H9 (cell line): ENCODE results near the gene STAT1. TPM values are rescaled to one million over a fixed set of nuclear protein-coding genes. Genes with fewer than 3 reads are reported as not detected.

Experiments
- DNase-seq: peaks from one replicate; pipeline ENCODE4 v3.0.0-alpha.2; 2017
- H2AFZ ChIP-seq: one replicate; pipeline ENCODE4 v1.6.1; 2013; ENCODE audit warnings: mild to moderate bottlenecking, low read length, control low read depth, moderate library complexity
- H2AK5ac ChIP-seq: 2 replicates; pipeline ENCODE4 v1.6.1; 2013; ENCODE audit warnings: low read length, control low read depth, mixed read lengths; ENCODE audit not compliant: insufficient read length
- H2BK120ac ChIP-seq: one replicate; pipeline ENCODE4 v1.6.1; 2013; ENCODE audit warnings: low read depth, mild to moderate bottlenecking, low read length, control low read depth, inconsistent platforms; ENCODE audit not compliant: poor library complexity, severe bottlenecking
- H2BK12ac ChIP-seq: 2 replicates; pipeline ENCODE4 v1.6.1; 2013; ENCODE audit warnings: low read length, control low read depth, mixed read lengths, low read depth; ENCODE audit not compliant: insufficient read length
- H2BK15ac ChIP-seq: 2 replicates; pipeline ENCODE4 v1.6.1; 2013; ENCODE audit warnings: low read depth, low read length, control low read depth
- H2BK20ac ChIP-seq: one replicate; pipeline ENCODE4 v1.6.1; 2013; ENCODE audit warnings: low read depth, mild to moderate bottlenecking, low read length, control low read depth, inconsistent platforms; ENCODE audit not compliant: poor library complexity, severe bottlenecking
- H2BK5ac ChIP-seq: 2 replicates; pipeline ENCODE4 v1.6.1; 2013; ENCODE audit warnings: low read length, control low read depth, mixed read lengths; ENCODE audit not compliant: insufficient read length
- H3K14ac ChIP-seq: 2 replicates; pipeline ENCODE4 v1.6.1; 2013; ENCODE audit warnings: low read length, control low read depth; ENCODE audit not compliant: insufficient read depth
- H3K18ac ChIP-seq: 2 replicates; pipeline ENCODE4 v1.6.1; 2013; ENCODE audit warnings: low read depth, mild to moderate bottlenecking, mixed read lengths, low read length, control low read depth; ENCODE audit not compliant: insufficient read length
- H3K23ac ChIP-seq: 2 replicates; pipeline ENCODE4 v1.6.1; 2013; ENCODE audit warnings: low read length, control low read depth, mixed read lengths, low read depth; ENCODE audit not compliant: insufficient read length
- H3K23me2 ChIP-seq: 2 replicates; pipeline ENCODE4 v1.6.1; 2013; ENCODE audit warnings: low read depth, mild to moderate bottlenecking, mixed read lengths, low read length, control low read depth; ENCODE audit not compliant: insufficient read length, poor library complexity, severe bottlenecking
- H3K27ac ChIP-seq: 2 replicates; pipeline ENCODE4 v1.5.1; 2013; ENCODE audit warnings: low read length, control low read depth, mixed read lengths, low read depth; ENCODE audit not compliant: insufficient read length
- H3K27me3 ChIP-seq: 2 replicates; pipeline ENCODE4 v1.6.1; 2013; ENCODE audit warnings: low read length, control low read depth, inconsistent platforms; ENCODE audit not compliant: insufficient read depth
- H3K4ac ChIP-seq: 2 replicates; pipeline ENCODE4 v1.6.1; 2013; ENCODE audit warnings: low read depth, mild to moderate bottlenecking, control low read depth, inconsistent platforms, low read length, moderate library complexity
- H3K4me1 ChIP-seq: 2 replicates; pipeline ENCODE4 v1.6.1; 2013; ENCODE audit warnings: low read length, control low read depth, inconsistent platforms; ENCODE audit not compliant: insufficient read depth
- H3K4me2 ChIP-seq: 2 replicates; pipeline ENCODE4 v1.6.1; 2013; ENCODE audit warnings: low read length, control low read depth, mixed read lengths; ENCODE audit not compliant: insufficient read length, insufficient read depth
- H3K56ac ChIP-seq: 2 replicates; pipeline ENCODE4 v1.6.1; 2013; ENCODE audit warnings: low read depth, mild to moderate bottlenecking, mixed read lengths, low read length, control low read depth; ENCODE audit not compliant: insufficient read length
- H3K79me1 ChIP-seq: 2 replicates; pipeline ENCODE4 v1.6.1; 2013; ENCODE audit warnings: low read depth, mild to moderate bottlenecking, moderate library complexity, low read length, control low read depth, inconsistent platforms; ENCODE audit not compliant: insufficient read depth, poor library complexity, severe bottlenecking
- H3K79me2 ChIP-seq: 2 replicates; pipeline ENCODE4 v1.6.1; 2013; ENCODE audit warnings: low read length, control low read depth, inconsistent platforms; ENCODE audit not compliant: insufficient read depth
- H3K9ac ChIP-seq: 2 replicates; pipeline ENCODE4 v1.6.1; 2013; ENCODE audit warnings: low read length, control low read depth, mixed read lengths; ENCODE audit not compliant: insufficient read length; ENCODE audit errors: extremely low read depth
- H3K9me3 ChIP-seq: one replicate; pipeline ENCODE4 v1.6.1; 2013; ENCODE audit warnings: low read depth, low read length, inconsistent platforms; ENCODE audit not compliant: control insufficient read depth
- H3T11ph ChIP-seq: one replicate; pipeline ENCODE4 v1.6.1; 2013; ENCODE audit warnings: mild to moderate bottlenecking, low read length, control low read depth, inconsistent platforms
- H4K20me1 ChIP-seq: one replicate; pipeline ENCODE4 v1.6.1; 2013; ENCODE audit not compliant: control insufficient read depth, insufficient read length, insufficient read depth
- H4K5ac ChIP-seq: 2 replicates; pipeline ENCODE4 v1.6.1; 2013; ENCODE audit warnings: low read depth, mild to moderate bottlenecking, mixed read lengths, low read length, control low read depth; ENCODE audit not compliant: insufficient read length
- H4K8ac ChIP-seq: replicated peaks from 2 replicates; pipeline ENCODE4 v1.6.1; 2013; ENCODE audit warnings: low read length, control low read depth, mixed read lengths, low read depth; ENCODE audit not compliant: insufficient read length
- H4K91ac ChIP-seq: 2 replicates; pipeline ENCODE4 v1.6.1; 2013; ENCODE audit warnings: low read depth, mild to moderate bottlenecking, moderate library complexity, mixed read lengths, low read length, control low read depth; ENCODE audit not compliant: insufficient read length
- H3K27ac Mint-ChIP-seq, 3 experiments: 2 replicates in 2 of 3; 3 replicates in 1 of 3; pipeline ENCODE4 v1.8.0; 2020 to 2021; ENCODE audit warnings: mixed read lengths in 3 of 3, mild to moderate bottlenecking in 1 of 3, moderate library complexity in 1 of 3
- H3K27me3 Mint-ChIP-seq: 2 replicates; pipeline ENCODE4 v1.8.0; 2021; ENCODE audit warnings: low read depth, mild to moderate bottlenecking, moderate library complexity, mixed read lengths
- H3K36me3 Mint-ChIP-seq, 3 experiments: 2 replicates in 2 of 3; 3 replicates in 1 of 3; pipeline ENCODE4 v1.8.0; 2020 to 2021; ENCODE audit warnings: low read depth in 3 of 3, mixed read lengths in 3 of 3; ENCODE audit not compliant: insufficient read depth in 1 of 3
- H3K4me1 Mint-ChIP-seq, 2 experiments: 2 replicates each; pipeline ENCODE4 v1.8.0; 2020; ENCODE audit warnings: mixed read lengths in 2 of 2
- H3K4me3 Mint-ChIP-seq, 2 experiments: 2 replicates in 1 of 2; 3 replicates in 1 of 2; pipeline ENCODE4 v1.8.0; 2020 to 2021; ENCODE audit warnings: mild to moderate bottlenecking in 2 of 2, mixed read lengths in 2 of 2, moderate library complexity in 1 of 2
- H3K9me3 Mint-ChIP-seq, 2 experiments: 2 replicates in 1 of 2; 3 replicates in 1 of 2; pipeline ENCODE4 v1.8.0; 2020; ENCODE audit warnings: mild to moderate bottlenecking in 2 of 2, mixed read lengths in 2 of 2, moderate library complexity in 1 of 2
- CTCF ChIP-seq: fragments of 200-600 bp; sonication (generic); conservative IDR thresholded peaks from 3 replicates; pipeline ENCODE4 v1.8.0; 2021; ENCODE audit warnings: antibody characterized with exemption, mild to moderate bottlenecking
- WGBS: extraction: QIAGEN DNeasy Blood & Tissue Kit; methylation state at CpG from one replicate; pipeline ENCODE4 v1.1.7; 2013; ENCODE audit warnings: missing lambda C conversion rate, low lambda C conversion rate, mixed read lengths; ENCODE audit not compliant: insufficient read length; ENCODE audit errors: extremely low coverage; 5-methylcytosine and 5-hydroxymethylcytosine counted together
- total RNA-seq: library from RNA; stranded (reverse); gene quantifications from 2 replicates; pipeline ENCODE4 v1.2.1, GENCODE V29; 2021

The STAT1 gene
- total RNA-seq, 1 experiment from 2014 or later, result 48.1 TPM

- H3K9me3 ChIP-seq, result no peaks in the 10 kb centered on the region
- no peak overlapping the region for H3K56ac ChIP-seq
- no peak overlapping the region for H3K4me2 ChIP-seq
- Mint-ChIP-seq H3K4me3 (no peak overlapping the region), H3K27me3 (peaks cover 2% of the 10 kb centered on the region; the same call in 1 of the 2 replicates), H3K27ac (no peak overlapping the region), H3K9me3 (no peaks in the 10 kb centered on the region), H3K36me3 (no peaks in the 10 kb centered on the region), H3K4me1 (0 out of 4 replicates have a peak, but pooled peaks cover 0 to 4% of the 10 kb centered on the region in 2 experiments)
- no peaks in the 10 kb centered on the region for H3K79me1 ChIP-seq
- H3K23ac ChIP-seq, result no peak overlapping the region
- no peak overlapping the region for H2BK12ac ChIP-seq
- H3K14ac ChIP-seq, result no peak overlapping the region
- H4K91ac ChIP-seq, result no peak overlapping the region
- no peak overlapping the region for H2AK5ac ChIP-seq
- no peak overlapping the region for H3K9ac ChIP-seq
- H2BK15ac ChIP-seq, result no peak overlapping the region
- no peak overlapping the region for H2BK20ac ChIP-seq
- H3K23me2 ChIP-seq, result no peaks in the 10 kb centered on the region
- no peak for DNase-seq
- H3K27ac ChIP-seq, result no peak overlapping the region
- H3K79me2 ChIP-seq, result no peaks in the 10 kb centered on the region
- H2AFZ ChIP-seq, result no peak overlapping the region
- no peak overlapping the region for H4K5ac ChIP-seq
- H2BK120ac ChIP-seq, result no peak overlapping the region
- H4K8ac ChIP-seq, result no peak overlapping the region
- H3T11ph ChIP-seq, result no peak overlapping the region
- TF ChIP-seq CTCF, result no peak
- H3K27me3 ChIP-seq, result no peaks in the 10 kb centered on the region
- H3K4ac ChIP-seq, result no peak overlapping the region
- H3K18ac ChIP-seq, result no peak overlapping the region
- no CpG with 5 or more reads among the region's 3 CpGs for WGBS
- no peaks in the 10 kb centered on the region for H4K20me1 ChIP-seq
- no peak overlapping the region for H2BK5ac ChIP-seq
- H3K4me1 ChIP-seq, result no peaks in the 10 kb centered on the region
Observed at GRCh38 chr2:191051177-191051576, 37.2 kb upstream of the STAT1 start.
